Measurements from ENCODE around the gene PTPRK.

Gene PTPRK

DNA sequence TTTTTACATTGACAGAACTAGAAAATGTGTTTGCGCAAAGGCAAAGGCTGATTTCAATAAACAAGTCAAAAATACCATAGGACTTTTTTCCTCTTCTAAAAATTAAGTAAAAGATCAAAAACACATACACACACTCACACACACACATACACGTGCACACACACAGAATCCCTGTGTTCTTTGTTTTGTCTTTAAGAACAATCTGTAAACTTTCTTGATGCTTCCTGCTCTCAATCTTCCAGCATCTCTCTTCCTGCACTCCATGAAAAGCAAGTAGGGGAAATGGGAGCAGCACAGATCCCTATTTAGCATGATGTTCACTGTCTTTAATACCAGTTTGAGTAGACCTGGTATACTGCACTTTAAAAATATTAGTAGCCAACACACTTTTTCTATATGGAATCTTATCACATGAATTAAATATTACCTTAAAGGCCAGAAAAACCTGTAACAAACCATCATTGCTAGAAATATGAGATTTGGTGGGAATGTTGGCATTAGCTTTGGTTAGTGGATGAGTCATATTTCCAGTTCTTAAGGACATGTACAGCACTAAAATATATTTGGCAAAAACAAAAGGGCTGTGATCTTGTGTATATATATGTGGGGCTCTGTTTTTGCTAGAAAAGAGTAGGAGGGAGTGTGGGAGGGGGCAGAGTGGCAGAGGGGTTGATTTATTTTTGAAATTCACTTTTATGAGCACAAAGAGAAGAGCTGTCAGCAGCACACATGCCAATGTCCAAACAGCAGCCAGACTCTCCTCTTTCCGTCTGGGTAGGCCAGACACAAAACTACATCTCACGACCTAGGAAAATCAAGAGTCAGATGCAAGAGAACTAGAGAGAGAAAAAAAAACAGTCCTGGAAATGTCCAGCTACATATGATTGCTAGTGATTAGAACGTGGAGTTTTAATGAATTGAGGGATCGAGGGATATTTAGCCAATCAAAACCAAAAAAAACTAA lies 4.6 kb downstream of the PTPRK start:
- no peak for DNase-seq (ENCODE audit: low read depth, low spot score)

DNA sequence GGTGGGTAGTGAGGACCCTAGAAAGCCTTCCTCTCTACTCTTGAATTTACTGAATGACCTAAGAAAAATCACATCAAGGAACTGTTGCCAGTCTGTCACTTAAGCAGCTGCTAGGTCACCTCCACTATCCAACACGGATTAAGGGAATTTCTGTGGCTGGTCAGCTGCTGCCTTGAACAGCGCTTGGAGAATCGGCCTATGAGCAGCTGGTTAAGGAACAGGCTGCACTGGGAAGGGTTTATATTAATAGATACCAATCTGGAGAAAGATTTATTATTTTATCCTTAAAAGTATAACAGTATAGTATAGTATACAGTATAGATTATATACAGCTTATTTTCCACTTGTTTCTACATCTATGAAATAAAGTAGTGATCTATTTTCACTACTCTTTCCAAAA lies 6.5 kb downstream of the PTPRK start:
- no peak for DNase-seq (ENCODE audit: low read depth, low spot score)

DNA sequence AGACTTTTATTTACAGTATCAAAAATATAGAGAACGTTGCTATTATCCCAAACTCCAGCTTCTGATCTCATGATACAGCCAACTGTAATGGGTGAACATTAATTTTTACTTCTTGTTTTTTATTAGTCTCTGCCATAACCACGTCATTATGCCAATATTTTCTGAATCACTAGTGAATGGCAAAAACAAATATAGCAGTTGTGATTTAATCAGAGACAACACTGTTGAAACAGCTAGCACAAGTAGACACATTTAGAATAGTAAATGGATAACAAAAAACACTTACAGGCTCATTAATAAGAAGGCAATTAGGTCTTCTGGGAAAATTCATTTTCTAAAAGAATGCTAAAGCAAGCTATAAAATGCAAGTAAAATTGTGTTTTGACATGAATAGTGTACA lies 8.1 kb downstream of the PTPRK start:
- no peak for DNase-seq (ENCODE audit: low read depth, low spot score)

DNA sequence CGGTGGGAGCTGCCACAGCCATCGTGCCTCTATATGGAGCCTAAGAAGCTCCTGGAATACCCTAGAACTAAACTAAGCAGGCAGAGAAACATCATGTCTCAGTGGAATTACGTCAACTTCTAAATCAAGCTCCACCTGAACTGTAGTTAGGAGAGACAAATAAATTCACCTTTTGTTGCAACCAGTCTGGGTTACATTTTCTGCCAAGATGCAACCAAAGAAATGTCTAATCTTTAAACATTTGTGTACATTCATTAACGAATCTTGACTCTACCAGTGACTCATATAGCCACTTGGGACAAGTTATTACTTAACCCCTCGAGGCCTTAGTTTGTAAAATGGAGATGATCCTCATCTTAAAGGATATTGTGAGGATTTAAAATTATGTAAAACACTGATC lies 8.9 kb downstream of the PTPRK start:
- DNase-seq (ENCODE audit: low read depth, low spot score): no peak

GRCh38 chr6:128509709-128510108 lies 10.7 kb downstream of the PTPRK start:
- DNase-seq (ENCODE audit: low read depth, low spot score): no peak

DNA sequence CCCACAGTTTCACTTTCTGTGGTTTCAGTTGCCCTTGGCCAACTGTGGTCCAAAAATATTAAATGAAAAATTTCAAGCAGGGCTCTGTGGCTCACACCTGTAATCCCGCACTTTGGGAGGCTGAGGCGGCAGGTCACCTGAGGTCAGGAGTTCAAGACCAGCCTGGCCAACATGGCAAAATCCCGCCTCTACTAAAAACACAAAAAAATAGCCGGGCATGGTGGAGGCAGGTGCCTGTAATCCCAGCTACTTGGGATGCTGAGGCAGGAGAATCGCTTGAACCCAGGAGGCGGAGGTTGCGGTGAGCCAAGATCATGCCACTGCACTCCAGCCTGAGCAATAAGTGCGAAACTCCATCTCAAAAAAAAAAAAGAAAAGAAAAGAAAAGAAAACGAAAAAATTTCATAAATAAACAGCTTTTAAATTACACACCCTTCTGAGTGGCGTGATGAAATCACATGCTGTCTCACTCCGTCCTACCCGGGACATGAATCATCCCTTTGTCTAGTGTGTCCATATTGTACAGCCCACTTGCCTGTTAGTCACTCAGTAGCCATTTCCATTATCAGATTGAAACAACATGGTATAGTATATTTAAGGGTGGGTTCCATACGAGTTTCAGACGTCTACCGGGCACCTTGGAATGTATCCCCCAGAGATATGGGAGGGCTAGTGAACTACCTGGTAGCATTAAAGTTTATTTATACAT lies 11.7 kb downstream of the PTPRK start:
- no peak for DNase-seq (ENCODE audit: low read depth, low spot score)

DNA sequence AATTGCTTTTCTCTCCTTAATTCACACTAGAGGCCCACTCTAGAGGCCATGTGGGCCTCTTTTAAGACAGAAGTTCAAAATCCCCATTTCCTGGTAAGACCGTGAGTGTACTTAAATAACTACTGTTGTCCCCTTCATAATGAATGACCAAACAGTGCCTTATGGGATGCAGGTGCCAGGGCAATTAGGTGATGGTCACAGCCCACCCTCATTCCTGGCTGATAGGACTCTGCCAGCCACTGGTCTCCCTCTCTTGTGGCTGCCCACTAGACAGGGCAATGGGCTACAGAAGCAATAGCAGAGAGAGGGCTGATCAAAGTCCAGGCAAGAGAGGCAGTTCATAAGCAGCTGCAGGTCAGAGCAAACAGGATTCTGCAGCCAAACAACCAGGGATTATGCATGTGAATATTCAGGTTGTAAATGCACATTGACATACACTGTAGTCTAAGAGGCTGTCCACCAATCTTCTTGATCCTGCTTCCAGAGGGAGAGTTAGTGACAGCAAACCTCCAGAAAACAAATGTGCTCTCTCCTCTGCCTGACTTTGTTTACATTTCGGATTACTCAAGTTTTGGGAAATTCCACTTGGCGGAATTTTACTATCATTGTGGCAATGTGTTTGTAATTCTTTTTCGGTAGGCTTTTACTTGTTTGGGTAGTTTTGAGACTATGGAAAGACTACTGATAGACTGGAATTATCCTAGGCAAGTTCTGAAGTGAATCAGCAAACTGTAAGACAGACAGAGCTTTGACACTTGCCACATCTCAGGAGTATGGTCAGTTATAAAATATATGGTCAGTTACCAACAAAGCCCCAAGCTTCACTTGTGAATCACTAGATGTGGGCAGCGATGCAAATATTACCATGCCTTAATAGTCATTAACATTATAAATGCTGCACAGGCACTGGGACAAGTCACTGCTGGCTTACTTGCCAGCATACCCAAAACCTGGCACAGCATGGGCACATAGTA lies 12.8 kb downstream of the PTPRK start:
- no peak for DNase-seq (ENCODE audit: low read depth, low spot score)

- no peak for DNase-seq (ENCODE audit: low read depth, low spot score)
These were observed 14.8 kb downstream of the PTPRK start for GRCh38 chr6:128505603-128506002.

DNA sequence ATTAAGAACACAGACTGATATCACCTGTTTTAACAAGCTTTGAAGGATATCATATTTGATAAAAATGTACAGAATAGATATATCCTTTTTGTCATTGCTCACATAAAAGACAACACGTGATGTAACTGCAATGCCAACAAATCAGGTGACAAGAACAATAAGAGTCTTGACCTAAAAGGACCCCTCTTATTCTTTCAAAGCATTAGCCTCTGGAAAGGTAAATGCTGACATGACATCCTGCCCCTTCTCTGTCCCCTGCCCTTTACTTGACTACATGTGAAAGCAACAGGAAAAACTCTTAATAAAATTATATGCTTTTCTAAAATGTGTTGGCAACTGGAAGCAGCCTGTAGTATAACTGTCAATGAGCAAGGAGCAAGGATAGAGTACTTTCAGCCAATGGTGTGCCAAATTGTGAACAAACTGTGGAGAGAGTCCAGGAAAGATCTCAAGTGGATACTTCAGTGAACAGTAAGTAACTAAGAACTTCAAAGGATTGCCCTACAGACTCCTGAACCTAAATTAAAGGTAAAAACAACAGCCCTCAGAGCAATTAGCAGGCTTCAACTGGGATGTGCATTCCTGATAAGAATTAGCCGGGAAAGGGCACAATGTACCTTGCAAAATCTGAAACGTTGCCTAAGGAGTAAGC lies 16.3 kb downstream of the PTPRK start:
- no peak for DNase-seq (ENCODE audit: low read depth, low spot score)

DNA sequence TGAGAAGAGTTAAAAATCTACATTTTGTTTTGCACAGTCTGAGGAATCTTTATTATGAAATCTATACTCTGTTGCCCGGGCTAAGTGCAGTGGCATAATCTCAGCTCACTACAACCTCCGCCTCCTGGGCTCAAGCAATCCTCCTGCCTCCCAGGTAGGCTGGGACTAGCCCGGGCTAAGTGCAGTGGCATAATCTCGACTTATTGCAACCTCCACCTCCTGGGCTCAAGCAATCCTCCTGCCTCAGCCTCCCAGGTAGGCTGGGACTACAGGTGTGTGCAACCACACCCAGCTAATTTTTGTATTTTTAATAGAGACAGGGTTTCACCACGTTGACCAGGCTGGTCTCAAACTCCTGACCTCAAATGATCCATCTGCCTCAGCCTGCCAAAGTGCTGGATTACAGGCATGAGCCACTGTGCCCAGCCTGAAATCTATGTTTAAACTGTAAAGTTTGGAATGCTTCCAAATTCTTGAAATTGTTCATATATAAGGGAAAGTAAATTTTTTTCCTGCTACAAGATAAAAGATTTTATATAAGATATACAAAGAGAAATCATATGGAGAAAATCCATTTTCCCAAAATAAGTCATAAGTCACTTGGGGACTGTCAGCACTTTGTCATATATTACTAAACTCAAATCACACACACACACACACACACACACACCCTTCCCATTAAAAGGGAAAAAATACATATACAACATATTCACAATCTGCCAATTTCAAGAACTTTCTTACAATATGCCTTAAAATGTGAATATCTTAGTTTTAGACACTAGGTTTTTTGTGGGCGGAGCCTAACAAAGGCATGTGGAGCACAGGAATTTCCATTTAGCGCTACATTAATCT lies 19.4 kb downstream of the PTPRK start:
- DNase-seq (ENCODE audit: low read depth, low spot score): no peak

GRCh38 chr6:128500014-128500413 lies 20.4 kb downstream of the PTPRK start:
- DNase-seq (ENCODE audit: low read depth, low spot score): no peak

- no peak for DNase-seq (ENCODE audit: low read depth, low spot score)
These were observed 21.2 kb downstream of the PTPRK start for GRCh38 chr6:128499079-128499731.

DNA sequence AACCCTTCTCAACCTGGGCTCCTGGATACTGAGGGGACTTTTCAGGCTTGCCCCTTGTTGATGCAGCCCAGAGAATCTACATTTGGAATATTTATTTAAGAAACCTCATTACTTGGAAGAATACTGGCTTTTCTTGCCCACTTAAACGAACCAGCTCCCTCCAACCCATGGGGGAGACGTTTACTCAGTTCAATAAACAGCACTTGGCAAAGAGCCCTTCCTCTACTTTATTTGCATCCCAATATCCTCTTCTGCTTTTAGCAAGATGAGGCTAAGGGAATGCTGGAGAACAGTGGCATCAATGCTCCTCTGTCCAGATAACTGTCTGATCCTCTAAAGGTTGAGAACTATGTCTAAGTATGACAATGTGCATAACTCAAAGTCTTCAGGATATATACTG lies 22.2 kb downstream of the PTPRK start:
- DNase-seq (ENCODE audit: low read depth, low spot score): no peak

DNA sequence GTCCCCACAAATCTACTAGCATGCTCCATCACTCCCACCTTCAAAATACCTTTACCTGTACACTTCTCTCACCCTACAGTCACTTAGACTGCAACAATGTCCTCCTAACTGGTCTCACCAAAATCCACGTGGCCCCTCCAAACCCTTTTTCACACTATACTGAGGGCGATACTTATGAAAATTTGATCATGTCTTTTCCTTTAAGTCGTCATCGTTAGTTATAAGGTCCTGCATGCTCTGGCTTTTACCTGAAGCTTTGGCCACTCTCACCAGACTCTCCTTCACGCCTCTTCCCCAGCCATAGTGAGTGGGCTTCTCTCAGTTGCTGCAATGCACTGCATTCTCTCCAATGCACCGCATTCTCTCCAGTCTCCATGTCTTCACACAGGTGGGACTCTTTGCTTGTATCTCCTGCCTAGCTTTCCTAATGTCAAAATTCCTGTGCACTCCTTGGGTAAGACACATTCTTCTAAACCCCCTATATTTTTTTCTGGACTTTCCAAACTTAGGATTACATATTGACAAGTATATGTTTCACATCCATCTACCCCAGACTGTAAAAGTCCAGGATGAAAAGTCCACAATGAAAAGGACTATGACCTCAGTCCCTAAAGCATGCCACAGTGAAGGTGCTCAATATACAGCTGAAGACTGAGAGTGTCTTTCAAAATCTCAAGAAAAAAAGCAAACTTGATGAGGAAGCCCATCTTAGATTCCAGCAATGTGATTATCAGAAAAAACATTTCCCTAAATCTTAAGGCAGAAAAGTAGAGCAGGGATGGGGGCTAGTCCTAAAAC lies 24.7 kb downstream of the PTPRK start:
- DNase-seq (ENCODE audit: low read depth, low spot score): no peak

DNA sequence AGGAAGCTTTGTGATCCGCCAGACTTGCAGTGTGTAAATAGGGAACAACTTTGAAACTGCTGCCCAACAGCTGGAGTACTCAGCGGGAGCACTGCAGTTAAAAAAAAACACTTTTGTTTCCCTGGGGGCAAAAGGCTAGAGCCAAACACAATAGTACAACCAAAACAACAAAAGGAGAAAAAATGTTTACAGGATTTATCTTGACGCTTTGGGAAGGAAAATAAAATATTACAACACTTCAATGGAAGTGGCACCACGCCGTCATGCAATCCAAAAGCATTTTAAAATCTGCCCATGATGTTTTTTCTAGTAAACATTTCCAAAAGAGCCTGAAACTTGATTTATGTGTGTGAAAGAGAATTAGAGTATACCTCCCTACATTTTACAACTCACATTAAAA lies 26.0 kb downstream of the PTPRK start:
- DNase-seq (ENCODE audit: low read depth, low spot score): peak; percentile 69

DNA sequence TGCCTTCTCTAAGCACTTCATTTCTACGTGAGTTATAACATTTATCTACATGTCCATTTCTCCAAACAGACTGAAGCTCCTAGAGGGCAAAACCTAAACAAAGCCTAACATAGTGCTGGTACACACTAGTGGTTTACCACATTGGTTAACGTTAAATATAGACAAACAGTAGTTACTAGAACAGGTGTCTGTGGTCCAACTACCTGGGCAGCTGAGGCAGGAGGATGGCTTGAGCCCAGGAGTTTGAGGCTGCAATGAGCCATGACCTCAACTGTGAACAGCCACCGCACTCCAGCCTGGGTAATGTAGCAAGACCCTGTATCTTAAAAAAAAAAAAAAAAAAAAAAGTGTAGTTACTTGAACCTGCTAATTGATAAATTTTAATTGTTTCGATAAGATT lies 26.5 kb downstream of the PTPRK start:
- DNase-seq (ENCODE audit: low read depth, low spot score): no peak

GRCh38 chr6:128492386-128492785 lies 28.0 kb downstream of the PTPRK start:
- no peak for DNase-seq (ENCODE audit: low read depth, low spot score)

GRCh38 chr6:128491610-128492206 lies 28.7 kb downstream of the PTPRK start:
- no peak for DNase-seq (ENCODE audit: low read depth, low spot score)
